GM12872 (cell line): ENCODE measurements around the gene PYROXD2.

Source experiments
- CTCF ChIP-seq: IDR thresholded peaks from 3 replicates; pipeline ENCODE4 v1.5.1; 2011; ENCODE audit warnings: low read depth, mild to moderate bottlenecking, low read length, moderate library complexity; ENCODE audit not compliant: insufficient read depth

PYROXD2 gene

DNA sequence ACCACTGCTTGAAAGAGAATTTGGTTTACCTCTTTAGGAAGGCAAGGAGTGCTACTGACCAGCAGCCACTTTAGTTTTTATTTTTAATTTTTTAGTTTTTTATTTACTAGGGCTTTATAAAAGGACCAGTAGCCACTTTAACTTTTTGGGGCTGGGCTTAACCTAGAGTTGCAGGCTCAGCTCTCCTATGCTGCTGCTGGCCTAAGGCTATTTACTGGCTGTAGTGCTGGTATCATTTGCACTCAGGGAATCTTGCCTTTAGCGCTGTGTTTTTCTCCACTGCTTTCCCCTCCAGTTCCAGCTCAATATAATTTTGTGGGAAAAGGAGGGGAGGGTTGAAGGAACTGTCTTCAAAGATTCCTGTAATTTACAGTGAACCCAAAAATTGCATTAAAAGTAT lies 18.4 kb upstream of the PYROXD2 start:
- no peak for TF ChIP-seq CTCF

DNA sequence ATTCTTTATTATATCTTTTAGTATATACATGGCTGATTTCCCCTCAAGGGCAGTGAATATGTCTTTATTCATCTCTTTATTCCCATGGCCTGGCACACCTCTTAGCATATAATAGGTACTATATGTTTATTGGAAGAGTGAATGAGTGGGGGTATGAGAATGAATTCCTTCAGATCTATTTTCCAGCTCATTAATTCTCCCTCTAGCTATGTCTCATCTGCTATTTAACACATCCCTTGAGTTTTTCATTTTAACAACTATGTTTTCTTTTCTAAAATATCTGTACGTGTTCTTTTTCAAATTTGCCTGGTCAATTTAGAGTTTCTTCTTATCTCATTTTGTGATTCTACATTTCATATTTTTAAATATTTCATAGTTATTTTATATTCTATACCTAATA lies 17.3 kb upstream of the PYROXD2 start:
- no peak for TF ChIP-seq CTCF

DNA sequence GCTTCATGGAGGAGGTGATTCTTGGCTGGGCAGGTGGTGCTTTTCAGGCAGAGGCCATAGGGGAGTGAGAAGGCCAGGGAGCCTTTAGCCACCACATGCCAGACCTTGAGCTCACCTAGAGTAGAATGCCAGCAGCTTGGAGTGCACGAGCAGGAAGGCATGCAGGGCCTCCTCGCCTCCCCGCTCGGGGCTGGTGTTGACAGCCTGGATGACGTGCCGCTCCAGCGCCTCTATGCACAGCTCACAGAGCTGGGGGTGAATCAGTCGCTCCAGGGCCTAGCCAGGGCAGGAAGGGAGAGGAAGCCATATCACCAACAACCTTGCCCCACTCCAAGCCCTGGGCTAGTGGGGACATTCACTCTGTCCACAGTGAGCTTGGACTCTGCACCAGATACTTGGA lies 16.0 kb upstream of the PYROXD2 start:
- no peak for TF ChIP-seq CTCF

GRCh38 chr10:98430427-98430826 lies 15.4 kb upstream of the PYROXD2 start:
- TF ChIP-seq CTCF = no peak

DNA sequence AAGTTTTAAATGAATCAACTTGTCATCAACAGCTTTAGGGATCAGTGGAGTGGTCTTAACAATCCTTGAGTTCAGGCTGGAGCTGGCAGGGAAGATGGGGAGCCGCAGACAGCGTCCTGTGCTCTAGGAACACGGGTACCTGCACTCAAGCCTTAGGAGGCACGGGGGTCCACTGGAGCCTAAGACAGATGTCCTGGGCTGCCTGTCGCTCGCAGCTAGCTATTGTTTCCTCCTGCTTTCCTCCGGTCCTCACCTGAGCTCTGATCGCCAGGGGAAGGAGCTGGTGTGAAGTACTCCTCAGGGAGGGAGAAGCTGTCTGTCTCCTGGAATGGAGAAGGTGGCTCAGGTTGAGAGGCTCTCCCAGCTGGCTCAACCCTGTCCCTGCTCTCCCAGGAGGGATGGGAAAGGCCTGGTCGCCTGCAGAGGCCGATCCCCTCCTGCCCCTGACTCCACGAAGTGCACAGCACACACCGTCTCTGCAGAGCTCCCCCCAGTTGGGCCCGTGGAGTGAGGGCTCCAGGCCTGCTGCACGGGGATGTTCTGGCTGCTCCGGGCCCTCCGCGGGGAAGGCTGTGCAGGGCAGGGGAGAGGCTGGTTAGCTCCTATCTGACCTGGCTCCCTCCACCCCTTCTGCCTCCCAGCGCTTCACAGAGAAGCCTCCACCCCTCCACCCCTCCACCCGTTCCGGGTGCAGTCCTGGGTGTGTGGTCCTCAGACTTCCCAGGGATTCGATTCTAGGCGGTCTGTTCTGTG lies 14.5 kb upstream of the PYROXD2 start:
- TF ChIP-seq CTCF = no peak

DNA sequence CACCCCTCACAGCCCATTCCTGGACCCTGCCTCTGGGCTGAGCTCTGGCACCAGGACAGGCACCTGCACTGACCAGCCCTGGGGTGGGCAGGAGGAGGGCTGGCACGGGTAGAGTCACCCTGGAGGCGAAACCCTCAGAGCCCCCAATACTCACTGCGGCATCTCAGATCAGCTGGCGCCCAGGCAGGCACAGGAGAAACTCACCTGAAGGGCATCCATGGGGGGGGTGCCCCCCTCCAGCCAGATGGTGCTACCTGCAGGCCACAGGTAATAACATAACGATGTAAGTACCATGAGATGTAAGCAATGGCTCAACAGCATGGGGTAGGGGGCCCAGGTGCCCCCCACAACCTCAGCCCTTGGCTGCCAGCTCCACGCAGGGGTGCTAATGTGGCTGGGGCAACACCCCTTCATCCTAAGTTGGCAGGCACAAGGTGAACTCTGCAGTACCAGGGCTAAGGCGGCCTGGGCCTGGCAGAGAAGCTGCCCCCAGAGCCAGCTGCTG lies 12.1 kb upstream of the PYROXD2 start:
- no peak for TF ChIP-seq CTCF

DNA sequence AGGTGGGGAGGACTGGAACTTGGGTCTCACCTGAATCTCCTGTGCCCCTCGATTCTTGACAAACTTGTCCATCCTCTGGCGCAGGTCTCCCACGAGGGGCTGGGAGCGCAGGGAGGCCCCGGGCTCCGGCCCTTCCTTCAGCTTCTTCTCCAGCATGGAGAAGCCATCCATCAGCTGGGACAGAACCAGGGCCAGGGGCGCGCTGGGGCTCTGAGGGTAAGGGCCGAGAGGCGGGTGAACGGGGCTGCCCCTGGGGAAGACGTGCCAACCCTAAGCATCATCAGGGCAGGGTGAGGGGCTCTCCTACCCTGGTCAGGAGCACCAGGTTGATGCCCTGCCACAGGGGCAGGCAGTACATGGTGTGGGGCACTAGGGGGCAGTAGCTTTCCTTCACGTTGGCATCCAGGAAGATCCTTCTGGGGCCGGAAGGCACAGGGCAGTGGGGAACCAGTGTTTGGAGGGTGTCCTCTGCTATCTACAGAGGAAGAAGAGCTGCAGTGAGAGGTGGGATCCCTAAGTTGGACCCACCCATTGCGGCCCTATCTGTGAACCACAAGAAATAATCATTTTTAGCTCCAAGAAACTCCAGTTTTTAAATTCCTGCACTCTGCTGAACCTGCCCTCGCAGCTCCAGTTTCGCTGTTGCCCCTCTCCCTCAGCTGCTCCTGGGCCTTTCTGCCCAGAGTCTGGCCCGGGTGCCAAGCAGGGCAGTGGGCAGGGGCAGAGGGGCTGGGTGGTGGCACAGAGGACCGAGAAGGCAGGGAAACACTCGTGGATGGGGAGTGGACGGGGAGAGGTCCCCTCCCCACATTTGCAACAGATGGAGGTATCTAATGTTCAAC lies 10.8 kb upstream of the PYROXD2 start:
- TF ChIP-seq CTCF = peak; percentile 95
